Measurements from ENCODE around the gene HAPLN3. TPM values are rescaled to one million over a fixed set of nuclear protein-coding genes. Genes with fewer than 3 reads are reported as not detected.
A peak's percentile ranks its signal among the peaks of the same experiment; 100 is the strongest.

HAPLN3 gene
- total and polyA plus RNA-seq, 2 of the 4 experiments (the other 2 are of a cell fraction), result 5.9 to 28.6 TPM

- no peak overlapping the region for H4K91ac ChIP-seq (ENCODE audit: insufficient read depth, low read depth, low read length)
- BruUV-seq (replicated peaks), result no TSS peak
- no peak overlapping the region for H3K9ac ChIP-seq (ENCODE audit: low read depth, low read length)
- DNase-seq (no peak), ATAC-seq (ENCODE audit: low read depth) (no peak)
- H3K4me1 ChIP-seq (ENCODE audit: control insufficient read depth, insufficient read depth, low read length), result peaks cover 4% of the 10 kb centered on the region
- H2AK9ac ChIP-seq (replicated peaks; ENCODE audit: low read depth, low read length, poor library complexity), result peak overlapping the region; percentile 73
- peaks cover 18% of the 10 kb centered on the region for H3K36me3 ChIP-seq (ENCODE audit: control insufficient read depth, insufficient read depth, low read length)
- H2BK15ac ChIP-seq (ENCODE audit: low read depth, low read length), result no peak overlapping the region
- H3K27me3 ChIP-seq (ENCODE audit: control insufficient read depth, insufficient read depth, low read length), result no peaks in the 10 kb centered on the region
- no peak overlapping the region for H2BK5ac ChIP-seq (ENCODE audit: low read depth, low read length, poor library complexity, severe bottlenecking)
- H3K18ac ChIP-seq (ENCODE audit: low read depth, low read length), result no peak overlapping the region
- no peak overlapping the region for H2BK20ac ChIP-seq (ENCODE audit: low read depth, low read length)
- H2BK120ac ChIP-seq (ENCODE audit: low read depth, low read length), result no peak overlapping the region
- H3K56ac ChIP-seq (ENCODE audit: extremely low read depth, insufficient read depth, low read length), result no peak overlapping the region
- H3K4me2 ChIP-seq (ENCODE audit: low read depth, low read length), result no peak overlapping the region
- WGBS, 2 experiments (ENCODE audit: extremely low coverage in 2 of 2, insufficient read length in 1 of 2), result 94% methylated on average over 12 of the region's 31 CpGs; no CpG with 5 or more reads in 1 of the 2 experiments
- no peak overlapping the region for H3K23ac ChIP-seq (ENCODE audit: low read depth, low read length)
- H4K20me1 ChIP-seq (ENCODE audit: insufficient read depth, low read length), result no peaks in the 10 kb centered on the region
- no peak overlapping the region for H4K8ac ChIP-seq (ENCODE audit: low read depth in 2 of 2, low read length in 2 of 2)
- H3K9me3 ChIP-seq (ENCODE audit: control insufficient read depth, insufficient read depth, low read length), result no peaks in the 10 kb centered on the region
- POLR2A ChIA-PET (ENCODE audit: unreplicated experiment), result no interaction called here
- H4K5ac ChIP-seq (ENCODE audit: low read depth, low read length), result no peak overlapping the region
- no peak overlapping the region; the same call in 1 of the 2 replicates for H2AK5ac ChIP-seq (ENCODE audit: low read depth, low read length)
- peaks cover 7% of the 10 kb centered on the region; the same call in 1 of the 2 replicates for H3K9me1 ChIP-seq (ENCODE audit: insufficient read depth, low read length)
- H3K14ac ChIP-seq (replicated peaks; ENCODE audit: low read depth, low read length), result no peak overlapping the region
- CTCF ChIA-PET, result interaction anchor here (0.8 kb wide), 1 partner anchor 288 kb away, joined by 3 read pairs; no protein-coding TSS in a partner anchor
- in situ Hi-C loops (cut with MboI; ENCODE audit: low sequenced_read_pairs), result no loop called here
- H2AFZ ChIP-seq (replicated peaks; ENCODE audit: low read length, poor library complexity), result no peak overlapping the region
- H3K79me1 ChIP-seq (ENCODE audit: low read depth in 1 of 2, low read length in 2 of 2), result no peaks in the 10 kb centered on the region; a peak in 1 of 4 replicates
- dilution Hi-C loops (cut with HindIII; ENCODE audit: low sequenced_read_pairs, unreplicated experiment), result no loop called here
- H3K4me3 ChIP-seq (ENCODE audit: insufficient read depth, low read depth, low read length), result no peak overlapping the region
- no peak overlapping the region for H3K4ac ChIP-seq (ENCODE audit: low read depth, low read length)
- no peak overlapping the region for H3K27ac ChIP-seq (ENCODE audit: insufficient read depth, low read length)
- intact Hi-C loops (cut with micrococcal nuclease), result no loop called here
- no peak for TF ChIP-seq RAD21 (IDR thresholded peaks at IDR 0.05; ENCODE audit: low read length)
- no peak for TF ChIP-seq RFX5 (IDR thresholded peaks at IDR 0.05; ENCODE audit: low read depth, low read length)
- no peak for TF ChIP-seq ELK1 (IDR thresholded peaks at IDR 0.05; ENCODE audit: borderline replicate concordance, low read depth, low read length)
- no peak for TF ChIP-seq BHLHE40 (IDR thresholded peaks at IDR 0.05; ENCODE audit: low read depth, low read length)
- TF ChIP-seq NFE2L2 (IDR thresholded peaks at IDR 0.05; ENCODE audit: low read depth, low read length), result no peak
- no peak for TF ChIP-seq RCOR1 (IDR thresholded peaks at IDR 0.05; ENCODE audit: insufficient replicate concordance, low read length)
- no peak for TF ChIP-seq CHD1 (IDR thresholded peaks at IDR 0.05; ENCODE audit: low read depth, low read length)
- no peak for TF ChIP-seq MAZ (IDR thresholded peaks at IDR 0.05; ENCODE audit: borderline replicate concordance, low read depth, low read length)
- TF ChIP-seq SMC3 (IDR thresholded peaks at IDR 0.05; ENCODE audit: low read depth, low read length), result no peak
- no peak for TF ChIP-seq CEBPB (IDR thresholded peaks at IDR 0.05; ENCODE audit: low read depth, low read length)
- TF ChIP-seq, protein P1, sequence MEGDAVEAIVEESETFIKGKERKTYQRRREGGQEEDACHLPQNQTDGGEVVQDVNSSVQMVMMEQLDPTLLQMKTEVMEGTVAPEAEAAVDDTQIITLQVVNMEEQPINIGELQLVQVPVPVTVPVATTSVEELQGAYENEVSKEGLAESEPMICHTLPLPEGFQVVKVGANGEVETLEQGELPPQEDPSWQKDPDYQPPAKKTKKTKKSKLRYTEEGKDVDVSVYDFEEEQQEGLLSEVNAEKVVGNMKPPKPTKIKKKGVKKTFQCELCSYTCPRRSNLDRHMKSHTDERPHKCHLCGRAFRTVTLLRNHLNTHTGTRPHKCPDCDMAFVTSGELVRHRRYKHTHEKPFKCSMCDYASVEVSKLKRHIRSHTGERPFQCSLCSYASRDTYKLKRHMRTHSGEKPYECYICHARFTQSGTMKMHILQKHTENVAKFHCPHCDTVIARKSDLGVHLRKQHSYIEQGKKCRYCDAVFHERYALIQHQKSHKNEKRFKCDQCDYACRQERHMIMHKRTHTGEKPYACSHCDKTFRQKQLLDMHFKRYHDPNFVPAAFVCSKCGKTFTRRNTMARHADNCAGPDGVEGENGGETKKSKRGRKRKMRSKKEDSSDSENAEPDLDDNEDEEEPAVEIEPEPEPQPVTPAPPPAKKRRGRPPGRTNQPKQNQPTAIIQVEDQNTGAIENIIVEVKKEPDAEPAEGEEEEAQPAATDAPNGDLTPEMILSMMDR (conservative IDR thresholded peaks at IDR 0.05; ENCODE audit: low read depth, low read length), result no peak
- no peak for TF ChIP-seq MAFK (IDR thresholded peaks at IDR 0.05; ENCODE audit: low read depth, low read length)
- TF ChIP-seq POLR2A (IDR thresholded peaks at IDR 0.05; ENCODE audit: low read depth, low read length), result no peak
- TF ChIP-seq, protein P2, sequence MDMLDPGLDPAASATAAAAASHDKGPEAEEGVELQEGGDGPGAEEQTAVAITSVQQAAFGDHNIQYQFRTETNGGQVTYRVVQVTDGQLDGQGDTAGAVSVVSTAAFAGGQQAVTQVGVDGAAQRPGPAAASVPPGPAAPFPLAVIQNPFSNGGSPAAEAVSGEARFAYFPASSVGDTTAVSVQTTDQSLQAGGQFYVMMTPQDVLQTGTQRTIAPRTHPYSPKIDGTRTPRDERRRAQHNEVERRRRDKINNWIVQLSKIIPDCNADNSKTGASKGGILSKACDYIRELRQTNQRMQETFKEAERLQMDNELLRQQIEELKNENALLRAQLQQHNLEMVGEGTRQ (IDR thresholded peaks at IDR 0.05; ENCODE audit: low read depth, low read length), result no peak
- TF ChIP-seq FOS (IDR thresholded peaks at IDR 0.05; ENCODE audit: low read depth, low read length), result no peak
Observed at GRCh38 chr15:88880944-88881740, 14.2 kb downstream of the HAPLN3 start.

Measured in IMR-90 (cell line).